ENCODE data around the gene MRPL36. TPM values are rescaled to one million over a fixed set of nuclear protein-coding genes. Genes with fewer than 3 reads are reported as not detected.

Gene MRPL36
- total and polyA plus RNA-seq, 2 experiments from 2014 or later = 73.9 to 195 TPM

DNA sequence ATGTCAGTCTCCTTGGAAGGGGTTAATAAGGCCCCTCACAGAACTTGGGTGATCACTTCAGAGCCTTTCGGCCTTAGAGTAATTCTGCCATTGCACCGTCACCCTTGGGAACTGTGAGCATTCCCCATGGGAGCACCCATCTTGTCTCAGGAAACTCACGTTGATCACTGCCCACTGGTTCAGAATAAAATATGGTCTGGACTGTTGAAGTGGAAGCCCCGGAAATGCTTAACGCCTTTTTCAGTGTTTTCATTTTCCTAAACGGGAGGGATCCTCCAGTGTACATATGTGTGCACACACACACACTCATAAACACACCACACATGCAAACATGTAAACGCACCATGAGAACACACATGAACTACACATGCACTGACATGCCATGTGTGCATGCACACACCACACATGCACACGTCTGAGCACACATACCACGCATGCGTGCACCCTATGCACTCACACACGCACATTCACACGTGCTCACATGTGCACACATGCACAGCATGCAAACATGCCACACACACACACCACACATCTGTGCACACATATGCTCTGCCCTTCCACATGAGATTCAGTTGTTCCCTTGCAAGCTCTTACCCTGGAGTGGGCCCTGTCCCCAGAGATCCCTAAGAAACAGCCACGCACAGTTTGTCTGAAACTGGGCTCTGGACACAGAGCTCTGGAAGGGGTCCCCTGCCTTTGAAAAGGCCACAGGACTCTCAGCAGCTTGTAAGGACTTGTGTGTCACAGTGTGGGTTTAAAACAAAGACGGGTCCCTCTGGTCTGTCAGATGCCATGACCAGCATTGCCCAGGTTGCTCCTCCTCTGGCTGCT, 17.0 kb downstream of the MRPL36 start:
- no peaks in the 10 kb centered on the region for H3K9me3 ChIP-seq (ENCODE audit: low read depth)
- H3K36me3 ChIP-seq = no peaks in the 10 kb centered on the region
- TF ChIP-seq CTCF (IDR thresholded peaks at IDR 0.05; ENCODE audit: low read depth, low read length) = no peak
- H3K27me3 ChIP-seq = no peaks in the 10 kb centered on the region
- no peak for DNase-seq (ENCODE audit: low read depth in 1 of 2, low spot score in 1 of 2)
- H3K4me3 ChIP-seq = no peak overlapping the region
- peak overlapping the region; percentile 92 for H3K27ac ChIP-seq
- H3K4me1 ChIP-seq (ENCODE audit: low read depth) = peaks cover 22% of the 10 kb centered on the region

DNA sequence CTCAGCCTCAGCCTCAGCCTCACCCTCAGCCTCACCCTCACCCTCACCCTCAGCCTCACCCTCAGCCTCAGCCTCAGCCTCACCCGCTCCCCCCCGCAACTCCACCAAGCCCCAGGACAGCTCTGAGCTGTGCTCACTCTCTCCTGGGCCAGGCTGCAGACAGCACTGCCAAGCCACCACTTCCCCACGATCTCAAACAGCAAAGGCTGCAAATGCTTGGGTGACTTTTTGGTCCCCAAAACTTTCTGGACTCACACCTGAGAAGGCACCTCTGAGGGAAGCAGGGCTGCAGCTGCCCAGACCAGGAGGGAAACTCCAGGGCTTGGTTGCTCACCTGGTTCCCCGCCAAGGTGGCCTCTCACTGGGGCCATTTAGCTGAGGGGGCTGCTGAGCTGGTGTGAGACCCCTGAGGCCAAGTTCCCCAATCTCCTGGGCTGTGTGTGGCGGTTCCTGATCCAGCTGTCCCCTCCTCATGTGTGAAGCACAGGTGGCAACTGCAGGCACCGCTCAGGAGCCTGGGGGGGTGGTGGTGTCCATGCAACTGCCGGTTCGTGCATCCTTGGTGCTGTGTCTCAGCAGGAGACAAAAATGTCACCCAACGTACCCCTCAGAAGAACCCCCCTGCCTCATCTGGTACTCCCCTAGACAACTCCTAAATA, 17.8 kb downstream of the MRPL36 start:
- DNase-seq (ENCODE audit: low read depth in 1 of 2, low spot score in 1 of 2) = no peak
- Histone ChIP-seq H3K9me3 (ENCODE audit: low read depth) (no peaks in the 10 kb centered on the region), H3K36me3 (no peaks in the 10 kb centered on the region), H3K4me3 (no peak overlapping the region), H3K4me1 (ENCODE audit: low read depth) (peaks cover 22% of the 10 kb centered on the region), H3K27me3 (no peaks in the 10 kb centered on the region), H3K27ac (peak overlapping the region; percentile 92)
- no peak for TF ChIP-seq CTCF (IDR thresholded peaks at IDR 0.05; ENCODE audit: low read depth, low read length)

DNA sequence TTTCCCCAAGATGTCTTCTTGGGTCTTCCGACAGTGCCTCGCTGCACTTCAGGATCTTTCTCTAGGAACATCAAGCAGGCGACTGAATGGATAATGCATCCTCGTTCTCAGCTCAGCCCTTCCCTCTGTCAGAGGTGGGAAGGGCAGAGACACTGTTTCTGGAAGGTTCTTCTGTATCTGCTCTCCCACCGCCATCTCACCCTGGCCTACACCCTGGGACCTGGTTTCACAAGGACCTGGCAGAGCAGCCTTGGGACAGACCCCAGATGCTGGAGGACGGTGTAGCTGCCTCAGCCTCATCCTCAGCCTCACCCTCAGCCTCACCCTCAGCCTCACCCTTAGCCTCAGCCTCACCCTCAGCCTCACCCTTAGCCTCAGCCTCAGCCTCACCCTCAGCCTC, 18.5 kb downstream of the MRPL36 start:
- no peak for TF ChIP-seq CTCF (IDR thresholded peaks at IDR 0.05; ENCODE audit: low read depth, low read length)
- H3K27ac ChIP-seq = no peak overlapping the region
- H3K9me3 ChIP-seq (ENCODE audit: low read depth) = no peaks in the 10 kb centered on the region
- no peaks in the 10 kb centered on the region for H3K36me3 ChIP-seq
- no peak overlapping the region for H3K4me3 ChIP-seq
- H3K4me1 ChIP-seq (ENCODE audit: low read depth) = peaks cover 22% of the 10 kb centered on the region
- H3K27me3 ChIP-seq = no peaks in the 10 kb centered on the region
- no peak for DNase-seq (ENCODE audit: low read depth in 1 of 2, low spot score in 1 of 2)

- H3K27me3 ChIP-seq = no peaks in the 10 kb centered on the region
- peak in 1 of 2 donors; percentile 51 for DNase-seq (ENCODE audit: low read depth in 1 of 2, low spot score in 1 of 2)
- H3K4me1 ChIP-seq (ENCODE audit: low read depth) = peaks cover 22% of the 10 kb centered on the region
- no peak overlapping the region for H3K4me3 ChIP-seq
- H3K27ac ChIP-seq = no peak overlapping the region
- TF ChIP-seq CTCF (IDR thresholded peaks at IDR 0.05; ENCODE audit: low read depth, low read length) = no peak
- no peaks in the 10 kb centered on the region for H3K36me3 ChIP-seq
- no peaks in the 10 kb centered on the region for H3K9me3 ChIP-seq (ENCODE audit: low read depth)
Measured at GRCh38 chr5:1780614-1780930, 19.1 kb downstream of the MRPL36 start.

GRCh38 chr5:1779782-1780613, 19.6 kb downstream of the MRPL36 start:
- no peak for DNase-seq (ENCODE audit: low read depth in 1 of 2, low spot score in 1 of 2)
- no peak for TF ChIP-seq CTCF (IDR thresholded peaks at IDR 0.05; ENCODE audit: low read depth, low read length)
- H3K4me3 ChIP-seq = no peak overlapping the region
- H3K27me3 ChIP-seq = no peaks in the 10 kb centered on the region
- peaks cover 22% of the 10 kb centered on the region for H3K4me1 ChIP-seq (ENCODE audit: low read depth)
- H3K9me3 ChIP-seq (ENCODE audit: low read depth) = no peaks in the 10 kb centered on the region
- no peak overlapping the region for H3K27ac ChIP-seq
- no peaks in the 10 kb centered on the region for H3K36me3 ChIP-seq

Data from cardiac muscle cell (in vitro differentiated cells and primary cell).